Prostate gland (tissue), 2 donors: ENCODE data around the gene ZNF90.
"Not testable (repeated sequence)": the region's sequence is repeated elsewhere in the genome, so short reads cannot be mapped to it uniquely, and the experiment has no call there.

ENCODE experiments used
- CTCF ChIP-seq, 4 experiments: fragments of 200-600 bp in 2 of 4; fragments of 450-650 bp in 2 of 4; sonication (generic) in 2 of 4; IDR thresholded peaks; 1 replicate in 3 of 4; 2 replicates in 1 of 4; pipeline ENCODE4 v1.5.1; 2016 to 2019; ENCODE audit warnings: antibody characterized with exemption in 4 of 4, mild to moderate bottlenecking in 2 of 4, moderate library complexity in 2 of 4
- POLR2A ChIP-seq: fragments of 450-650 bp; IDR thresholded peaks from one replicate; pipeline ENCODE4 v1.6.1; 2016; ENCODE audit warnings: antibody characterized with exemption, mild to moderate bottlenecking

DNA sequence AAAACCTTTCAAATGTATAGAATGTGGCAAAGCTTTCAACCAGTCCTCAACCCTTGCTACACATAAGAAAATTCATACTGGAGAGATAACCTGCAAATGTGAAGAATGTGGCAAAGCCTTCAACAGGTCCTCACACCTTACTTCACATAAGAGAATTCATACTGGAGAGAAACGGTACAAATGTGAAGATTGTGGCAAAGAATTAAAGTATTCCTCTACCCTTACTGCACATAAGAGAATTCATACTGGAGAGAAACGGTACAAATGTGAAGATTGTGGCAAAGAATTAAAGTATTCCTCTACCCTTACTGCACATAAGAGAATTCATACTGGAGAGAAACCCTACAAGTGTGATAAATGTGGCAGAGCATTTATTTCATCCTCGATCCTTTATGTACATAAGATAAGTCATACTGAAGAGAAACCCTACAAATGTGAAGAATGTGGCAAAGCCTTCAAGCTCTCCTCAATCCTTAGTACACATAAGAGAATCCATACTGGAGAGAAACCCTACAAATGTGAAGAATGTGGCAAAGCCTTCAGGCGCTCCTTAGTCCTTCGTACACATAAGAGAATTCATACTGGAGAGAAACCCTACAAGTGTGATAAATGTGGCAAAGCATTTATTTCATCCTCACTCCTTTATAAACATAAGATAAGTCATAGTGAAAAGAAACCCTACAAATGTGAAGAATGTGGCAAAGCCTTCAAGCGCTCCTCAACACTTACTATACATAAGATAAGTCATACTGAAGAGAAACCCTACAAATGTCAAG lies 40.5 kb downstream of the ZNF90 start:
- not testable (repeated sequence) for TF ChIP-seq CTCF (IDR thresholded peaks at IDR 0.05); POLR2A
